Ovary (tissue), 9 donors: ENCODE measurements around the gene SRMS. TPM values are rescaled to one million over a fixed set of nuclear protein-coding genes. Genes with fewer than 3 reads are reported as not detected.

Source experiments
- DNase-seq, 5 donors: peaks; one replicate each; pipeline ENCODE4 v3.0.0-alpha.2; 2019 to 2020
- H3K27ac ChIP-seq, 2 donors: fragments of 200-600 bp; one replicate each; pipeline versions ENCODE4 v1.5.1 to v1.8.0; 2019 to 2022
- H3K27me3 ChIP-seq: fragments of 200-600 bp; one replicate; pipeline ENCODE4 v1.8.0; 2022
- H3K36me3 ChIP-seq: fragments of 200-600 bp; sonication (generic); one replicate; pipeline ENCODE4 v1.5.1; 2019
- H3K4me1 ChIP-seq: one replicate; pipeline ENCODE4 v1.8.1; 2013; ENCODE audit warnings: mild to moderate bottlenecking, moderate library complexity; ENCODE audit not compliant: insufficient read depth
- H3K4me3 ChIP-seq: fragments of 200-600 bp; sonication (generic); one replicate; pipeline ENCODE4 v1.5.1; 2017
- H3K9me3 ChIP-seq, 2 donors: fragments of 200-600 bp in 1 of 2; sonication (generic) in 1 of 2; one replicate each; pipeline versions ENCODE4 v1.5.1 to v1.8.1; 2013 to 2019; ENCODE audit warnings: mild to moderate bottlenecking in 1 of 2, moderate library complexity in 1 of 2
- EP300 ChIP-seq: sonication (generic); formaldehyde crosslinking; IDR thresholded peaks from one replicate; pipeline ENCODE4 v1.6.1; 2017; ENCODE audit warnings: antibody characterized with exemption
- POLR2A ChIP-seq: fragments of 450-650 bp; IDR thresholded peaks from one replicate; pipeline ENCODE4 v1.6.1; 2017; ENCODE audit warnings: antibody characterized with exemption, mild to moderate bottlenecking, moderate library complexity
- WGBS, 3 donors: extraction: QIAGEN DNeasy Blood & Tissue Kit in 1 of 3; methylation state at CpG; one replicate each; pipeline versions ENCODE4 v1.1.5 to v1.1.7; 2013 to 2017; 5-methylcytosine and 5-hydroxymethylcytosine counted together
- intact Hi-C, 4 donors: fragments of 100-400 bp; cut with DNase I; formaldehyde crosslinking; loops; one replicate each; pipeline versions ENCODE4 v1.11.0 to v1.15.1; 2022 to 2023
- polyA plus RNA-seq, 2 donors: library from polyadenylated mRNA; stranded (reverse); fragments of 200-250 nt in 1 of 2; fragments of 350-450 nt in 1 of 2; fragmentation: Illumina TruSeq in 1 of 2; extraction: RNeasy Lipid Tissue Mini Kit (QIAGEN cat#74804) in 1 of 2; gene quantifications; one replicate each; pipeline ENCODE4 v1.2.3, GENCODE V29; 2013 to 2014
- total RNA-seq, 7 donors: library from RNA; depleted of rRNA in 2 of 7; stranded (reverse); fragments of >200 nt in 2 of 7; fragmentation: NEBNext Ultra II Directional in 3 of 7; extraction: Animal tissue kit (Norgen Biotek cat#: 25700) in 3 of 7; gene quantifications; one replicate each; pipeline versions ENCODE4 v1.1.0 to v1.2.4, GENCODE V29; 2016 to 2023
- TF ChIP-seq, protein P1 (sequence below), 3 donors: fragments of 450-650 bp in 2 of 3; fragments of 200-600 bp in 1 of 3; IDR thresholded peaks; one replicate each; pipeline versions ENCODE4 v1.5.1 to v1.8.0; 2016 to 2022; ENCODE audit warnings: antibody characterized with exemption in 3 of 3, mild to moderate bottlenecking in 1 of 3
- donor health status: DM: no; HTN: no; CAD: no; lungs with moderate emphysema.
- donor health status: DM: no; HTN: no; CAD: no.
- donor health status: Bipolar disorder and iron deficiency.
- donor health status: DM: yes; HTN: yes; CAD: no.
- donor health status: DM: no; HTN: no; CAD: no.
- donor health status: DM: yes; HTN: yes; CAD: no.

Gene SRMS
- total and polyA plus RNA-seq, 9 donors, result not detected

DNA sequence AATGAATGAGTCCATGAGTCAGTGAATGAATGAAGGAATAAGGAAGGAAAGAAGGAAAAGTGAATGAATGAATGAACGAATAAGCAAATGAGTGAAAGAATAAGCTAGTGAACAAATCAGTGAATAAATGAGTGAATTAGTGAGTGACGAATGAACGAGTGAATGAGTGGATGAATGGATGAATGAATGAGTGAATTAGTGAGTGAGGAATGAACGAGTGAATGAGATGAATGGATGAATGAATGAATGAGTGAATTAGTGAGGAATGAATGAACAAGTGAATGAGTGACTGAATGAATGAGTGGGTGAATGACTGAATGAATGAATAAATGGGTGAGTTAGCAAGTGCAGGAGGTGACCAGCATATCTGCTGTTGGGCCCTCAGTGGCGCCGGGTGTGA is 3.8 kb downstream of the SRMS start:
- H3K36me3 ChIP-seq, result no peaks in the 10 kb centered on the region
- intact Hi-C loops, result no loop called here
- H3K4me3 ChIP-seq, result no peak overlapping the region
- 85 to 91% (median 88%) methylated on average over 6 of the region's 6 CpGs for WGBS, 3 donors
- no peak overlapping the region for H3K27ac ChIP-seq
- TF ChIP-seq, protein P1, sequence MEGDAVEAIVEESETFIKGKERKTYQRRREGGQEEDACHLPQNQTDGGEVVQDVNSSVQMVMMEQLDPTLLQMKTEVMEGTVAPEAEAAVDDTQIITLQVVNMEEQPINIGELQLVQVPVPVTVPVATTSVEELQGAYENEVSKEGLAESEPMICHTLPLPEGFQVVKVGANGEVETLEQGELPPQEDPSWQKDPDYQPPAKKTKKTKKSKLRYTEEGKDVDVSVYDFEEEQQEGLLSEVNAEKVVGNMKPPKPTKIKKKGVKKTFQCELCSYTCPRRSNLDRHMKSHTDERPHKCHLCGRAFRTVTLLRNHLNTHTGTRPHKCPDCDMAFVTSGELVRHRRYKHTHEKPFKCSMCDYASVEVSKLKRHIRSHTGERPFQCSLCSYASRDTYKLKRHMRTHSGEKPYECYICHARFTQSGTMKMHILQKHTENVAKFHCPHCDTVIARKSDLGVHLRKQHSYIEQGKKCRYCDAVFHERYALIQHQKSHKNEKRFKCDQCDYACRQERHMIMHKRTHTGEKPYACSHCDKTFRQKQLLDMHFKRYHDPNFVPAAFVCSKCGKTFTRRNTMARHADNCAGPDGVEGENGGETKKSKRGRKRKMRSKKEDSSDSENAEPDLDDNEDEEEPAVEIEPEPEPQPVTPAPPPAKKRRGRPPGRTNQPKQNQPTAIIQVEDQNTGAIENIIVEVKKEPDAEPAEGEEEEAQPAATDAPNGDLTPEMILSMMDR (IDR thresholded peaks at IDR 0.05), result no peak
- TF ChIP-seq POLR2A (no peak), EP300 (no peak)
- H3K9me3 ChIP-seq, result no peaks in the 10 kb centered on the region
- DNase-seq, result no peak
- no peaks in the 10 kb centered on the region for H3K4me1 ChIP-seq
- H3K27me3 ChIP-seq, result no peaks in the 10 kb centered on the region

DNA sequence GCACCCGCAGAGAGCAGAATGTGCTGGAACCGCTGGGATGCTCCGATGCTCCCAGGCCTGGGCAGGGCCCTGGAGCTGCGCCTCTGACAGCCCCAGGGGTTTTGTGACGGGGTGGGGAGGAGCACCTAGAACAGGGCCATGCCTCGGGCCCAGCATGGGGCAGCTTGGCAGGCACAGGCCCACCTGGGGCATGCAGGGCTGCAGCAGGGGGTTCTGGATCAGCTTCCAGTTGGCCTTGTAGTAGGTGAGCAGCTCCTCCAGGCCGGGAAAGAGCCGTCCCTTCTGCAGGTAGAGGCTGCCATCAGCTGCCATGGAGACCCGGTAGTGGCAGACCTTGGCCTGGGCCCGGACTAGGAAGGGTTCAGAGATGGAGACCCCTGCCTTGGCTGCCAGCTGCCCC is 4.4 kb downstream of the SRMS start:
- Histone ChIP-seq H3K36me3 (no peaks in the 10 kb centered on the region), H3K27ac (no peak overlapping the region), H3K4me3 (no peak overlapping the region), H3K4me1 (no peaks in the 10 kb centered on the region), H3K27me3 (no peaks in the 10 kb centered on the region), H3K9me3 (no peaks in the 10 kb centered on the region)
- intact Hi-C loops, result no loop called here
- DNase-seq, result no peak
- WGBS, 3 donors, result 87 to 95% (median 90%) methylated on average over 7 to 10 of the region's 10 CpGs
- TF ChIP-seq POLR2A, result no peak
- TF ChIP-seq, protein P1 (IDR thresholded peaks at IDR 0.05), result no peak
- no peak for TF ChIP-seq EP300

DNA sequence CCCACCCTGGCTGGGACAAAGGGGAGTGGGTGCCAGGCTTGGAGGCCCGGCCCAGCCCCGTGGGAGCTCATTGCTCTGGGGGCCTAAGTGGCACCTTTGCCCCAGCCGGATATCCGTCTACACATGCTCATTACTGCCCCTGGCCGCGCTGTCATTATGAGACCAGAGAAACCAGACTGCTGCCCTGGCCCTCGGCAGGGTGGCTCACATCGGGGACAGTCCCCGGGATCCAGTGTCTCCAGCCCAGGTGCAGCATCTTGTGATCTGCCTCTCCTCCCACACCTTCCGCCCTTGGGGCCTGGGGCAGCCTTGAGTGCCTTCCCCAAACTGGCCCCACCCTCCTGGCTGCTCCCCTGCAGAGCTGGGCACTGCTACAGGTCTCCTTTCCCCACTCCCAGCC is 4.9 kb downstream of the SRMS start:
- no peaks in the 10 kb centered on the region for H3K27me3 ChIP-seq
- TF ChIP-seq, protein P1 (IDR thresholded peaks at IDR 0.05), result no peak
- TF ChIP-seq POLR2A (no peak), EP300 (no peak)
- no peak overlapping the region for H3K4me3 ChIP-seq
- WGBS, 3 donors, result 67 to 79% (median 75%) methylated on average over 10 of the region's 10 CpGs
- DNase-seq, result no peak
- H3K9me3 ChIP-seq, result no peaks in the 10 kb centered on the region
- intact Hi-C loops, result no loop called here
- no peak overlapping the region for H3K27ac ChIP-seq
- H3K36me3 ChIP-seq, result no peaks in the 10 kb centered on the region
- peaks cover 1% of the 10 kb centered on the region for H3K4me1 ChIP-seq

DNA sequence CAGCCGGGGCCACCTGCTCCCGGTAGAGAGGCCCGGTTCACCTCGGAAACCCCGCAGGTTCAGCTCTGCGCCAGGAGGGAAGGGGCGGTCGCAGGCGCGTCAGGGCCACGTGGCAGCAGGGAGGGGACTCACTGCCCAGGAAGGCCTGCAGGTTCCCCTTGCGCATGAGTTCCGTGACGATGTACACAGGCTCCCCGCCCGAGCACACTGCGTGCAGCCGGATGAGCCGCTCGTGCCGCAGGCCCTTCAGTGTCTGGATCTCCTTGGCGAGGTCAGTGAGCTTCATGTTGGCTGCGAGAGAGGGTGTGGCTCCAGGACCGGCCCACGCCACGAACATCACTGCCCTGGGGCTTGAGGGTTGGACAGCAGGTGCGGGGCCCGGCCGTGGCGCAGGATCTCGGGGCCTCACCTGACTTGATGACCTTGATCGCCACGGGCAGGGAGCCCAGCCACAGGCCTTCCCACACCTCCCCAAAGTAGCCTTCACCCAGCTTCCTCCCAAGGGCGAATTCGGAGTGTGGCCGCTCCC is 5.5 kb downstream of the SRMS start:
- Histone ChIP-seq H3K9me3 (no peaks in the 10 kb centered on the region), H3K27ac (no peak overlapping the region), H3K4me1 (peaks cover 2% of the 10 kb centered on the region), H3K4me3 (no peak overlapping the region), H3K27me3 (no peaks in the 10 kb centered on the region), H3K36me3 (no peaks in the 10 kb centered on the region)
- TF ChIP-seq POLR2A (no peak), EP300 (no peak)
- 28 to 48% (median 33%) methylated on average over 19 to 36 of the region's 36 CpGs for WGBS, 3 donors
- intact Hi-C loops, result no loop called here
- DNase-seq, result no peak

DNA sequence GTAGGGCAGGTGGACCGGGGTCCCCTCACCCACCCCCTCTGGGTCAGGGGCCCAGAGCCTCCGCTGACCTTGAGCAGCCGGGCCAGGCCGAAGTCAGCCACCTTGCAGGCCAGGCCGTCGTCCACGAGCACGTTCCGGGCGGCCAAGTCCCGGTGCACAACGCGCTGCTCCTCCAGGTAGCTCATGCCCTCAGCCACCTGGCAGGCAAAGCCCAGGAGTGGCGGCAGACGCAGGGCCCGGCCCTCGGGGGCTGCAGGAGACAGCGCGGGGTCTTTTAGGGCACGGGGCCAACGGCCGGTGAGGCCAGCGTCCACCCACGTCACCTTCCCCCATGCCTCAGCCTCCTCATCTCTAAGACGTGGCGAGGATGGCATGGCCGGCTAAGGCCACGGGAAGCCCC is 6.2 kb downstream of the SRMS start:
- no peak overlapping the region for H3K27ac ChIP-seq
- intact Hi-C loops, result no loop called here
- H3K4me3 ChIP-seq, result no peak overlapping the region
- no peaks in the 10 kb centered on the region for H3K9me3 ChIP-seq
- 85 to 91% (median 85%) methylated on average over 27 to 28 of the region's 28 CpGs for WGBS, 3 donors
- H3K4me1 ChIP-seq, result peaks cover 2% of the 10 kb centered on the region
- TF ChIP-seq POLR2A, result no peak
- TF ChIP-seq EP300, result no peak
- TF ChIP-seq, protein P1 (IDR thresholded peaks at IDR 0.05), result no peak
- no peaks in the 10 kb centered on the region for H3K27me3 ChIP-seq
- H3K36me3 ChIP-seq, result no peaks in the 10 kb centered on the region
- DNase-seq, result no peak
